Mammary epithelial cell (primary cell): ENCODE data around the gene C4B.

Source experiments
- EZH2 ChIP-seq: IDR thresholded peaks from 2 replicates; pipeline ENCODE4 v1.6.1; 2012; ENCODE audit warnings: low read length, inconsistent platforms, borderline replicate concordance
- TF ChIP-seq, protein P1 (sequence below), 2 donors: IDR thresholded peaks in 1 of 2; conservative IDR thresholded peaks in 1 of 2; 2 replicates each; pipeline ENCODE4 v1.5.1; 2011 to 2012; ENCODE audit warnings: inconsistent platforms in 2 of 2, low read length in 2 of 2, mild to moderate bottlenecking in 2 of 2, control low read depth in 1 of 2, low read depth in 1 of 2; ENCODE audit not compliant: insufficient read depth in 1 of 2; ENCODE audit errors: extremely low read depth in 1 of 2

- no peak for TF ChIP-seq EZH2
- TF ChIP-seq, protein P1, sequence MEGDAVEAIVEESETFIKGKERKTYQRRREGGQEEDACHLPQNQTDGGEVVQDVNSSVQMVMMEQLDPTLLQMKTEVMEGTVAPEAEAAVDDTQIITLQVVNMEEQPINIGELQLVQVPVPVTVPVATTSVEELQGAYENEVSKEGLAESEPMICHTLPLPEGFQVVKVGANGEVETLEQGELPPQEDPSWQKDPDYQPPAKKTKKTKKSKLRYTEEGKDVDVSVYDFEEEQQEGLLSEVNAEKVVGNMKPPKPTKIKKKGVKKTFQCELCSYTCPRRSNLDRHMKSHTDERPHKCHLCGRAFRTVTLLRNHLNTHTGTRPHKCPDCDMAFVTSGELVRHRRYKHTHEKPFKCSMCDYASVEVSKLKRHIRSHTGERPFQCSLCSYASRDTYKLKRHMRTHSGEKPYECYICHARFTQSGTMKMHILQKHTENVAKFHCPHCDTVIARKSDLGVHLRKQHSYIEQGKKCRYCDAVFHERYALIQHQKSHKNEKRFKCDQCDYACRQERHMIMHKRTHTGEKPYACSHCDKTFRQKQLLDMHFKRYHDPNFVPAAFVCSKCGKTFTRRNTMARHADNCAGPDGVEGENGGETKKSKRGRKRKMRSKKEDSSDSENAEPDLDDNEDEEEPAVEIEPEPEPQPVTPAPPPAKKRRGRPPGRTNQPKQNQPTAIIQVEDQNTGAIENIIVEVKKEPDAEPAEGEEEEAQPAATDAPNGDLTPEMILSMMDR (conservative IDR thresholded peaks at IDR 0.05 in 1 of 2, IDR thresholded peaks at IDR 0.05 in 1 of 2; ENCODE audit: extremely low read depth in 1 of 2, insufficient read depth in 1 of 2, low read depth in 1 of 2, low read length in 2 of 2): no peak
These were observed 54.9 kb downstream of the C4B start for GRCh38 chr6:32069460-32069859.
